H1 (cell line): ENCODE measurements around the gene KCNK7. TPM values are rescaled to one million over a fixed set of nuclear protein-coding genes. Genes with fewer than 3 reads are reported as not detected.

Experiments used
- GABPA ChIP-seq: IDR thresholded peaks from 2 replicates; pipeline ENCODE4 v1.6.1; 2011; ENCODE audit warnings: mild to moderate bottlenecking, low read length, moderate library complexity, borderline replicate concordance; ENCODE audit not compliant: insufficient read depth
- JUN ChIP-seq: IDR thresholded peaks from 2 replicates; pipeline ENCODE4 v1.6.1; 2011; ENCODE audit warnings: low read depth, mild to moderate bottlenecking, improper control_type of control experiment, low read length
- KDM1A ChIP-seq: fragments of 200-600, 300-600 bp; sonication (generic); IDR thresholded peaks from 2 replicates; pipeline ENCODE4 v1.7.1; 2016; ENCODE audit warnings: mild to moderate bottlenecking, low read length, borderline replicate concordance
- RBBP5 ChIP-seq: IDR thresholded peaks from 2 replicates; pipeline ENCODE4 v1.7.1; 2012; ENCODE audit warnings: low read depth, mild to moderate bottlenecking, inconsistent platforms, low read length, moderate library complexity, borderline replicate concordance
- SIX5 ChIP-seq: IDR thresholded peaks from 2 replicates; pipeline ENCODE4 v1.6.1; 2011; ENCODE audit warnings: mild to moderate bottlenecking, low read depth, low read length
- TAF7 ChIP-seq: optimal IDR thresholded peaks from 2 replicates; pipeline ENCODE3; 2011; ENCODE audit warnings: low read depth, mild to moderate bottlenecking, inconsistent platforms, low read length, moderate library complexity, borderline replicate concordance
- TBP ChIP-seq: IDR thresholded peaks from 2 replicates; pipeline ENCODE4 v1.6.1; 2011; ENCODE audit warnings: low read depth, low read length, improper control_type of control experiment
- polyA plus RNA-seq, 7 experiments: library from polyadenylated mRNA; depleted of rRNA in 3 of 7; stranded (reverse) in 5 of 7; unstranded in 2 of 7; fragments of >200 nt in 5 of 7; fragments of 200-250 nt in 2 of 7; gene quantifications; 1 replicate in 5 of 7; 2 replicates in 1 of 7; 4 replicates in 1 of 7; pipeline versions ENCODE4 v1.2.1 to v1.2.3, GENCODE V29; 2011 to 2013; ENCODE audit warnings: missing spikeins in 2 of 7, mixed read lengths in 2 of 7
- total RNA-seq: library from RNA; stranded (reverse); fragmentation: NEBNext Ultra II Directional; extraction: Animal tissue kit (Norgen Biotek cat#: 25700); gene quantifications from 2 replicates; pipeline ENCODE4 v1.2.1, GENCODE V29; 2021

Gene KCNK7
- total and polyA plus RNA-seq, 2 of the 8 experiments (the other 6 are each of a cell fraction or from before 2014, with no cell fraction given), result 0.74 to 1.0 TPM

DNA sequence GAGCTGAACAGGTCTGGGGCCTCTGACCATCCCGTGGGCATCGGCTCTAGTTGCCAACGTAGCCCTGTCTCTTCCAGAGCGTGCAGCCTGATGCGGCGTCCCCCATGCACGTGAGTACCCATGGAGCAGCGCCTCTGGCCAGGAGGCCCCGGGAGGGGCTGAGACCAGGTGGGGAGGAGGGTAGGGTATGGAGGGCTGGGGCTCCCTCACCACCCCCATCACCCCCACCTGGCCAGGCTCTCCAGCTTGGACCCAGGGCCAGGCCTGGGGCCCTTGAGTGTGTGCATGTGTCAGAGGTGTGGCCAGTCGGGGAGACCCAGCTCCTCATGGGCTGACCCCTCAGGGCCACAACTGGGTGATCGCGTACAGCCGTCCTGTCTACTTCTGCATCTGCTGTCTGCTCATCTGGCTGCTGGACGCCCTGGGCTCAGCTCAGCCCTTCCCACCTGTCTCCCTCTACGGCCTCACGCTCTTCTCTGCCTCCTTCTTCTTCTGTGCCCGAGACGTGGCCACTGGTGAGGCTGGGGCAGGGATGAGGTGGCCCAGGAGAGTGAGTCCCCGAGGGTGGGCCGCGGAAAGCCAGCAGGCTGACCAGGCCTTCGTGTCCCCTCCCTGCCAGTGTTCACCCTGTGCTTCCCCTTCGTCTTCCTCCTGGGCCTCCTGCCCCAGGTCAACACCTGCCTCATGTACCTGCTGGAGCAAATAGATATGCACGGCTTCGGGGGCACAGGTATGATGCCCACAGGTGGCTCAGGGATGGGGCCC lies 28.4 kb upstream of the KCNK7 start (continued):
- no peak for TF ChIP-seq GABPA
- TF ChIP-seq KDM1A, result no peak
- TF ChIP-seq TBP, result no peak
- no peak for TF ChIP-seq SIX5
- TF ChIP-seq RBBP5, result no peak
- no peak for TF ChIP-seq TAF7
- no peak for TF ChIP-seq JUN
